DOHH2 (cell line): ENCODE results near the gene RAD23A.

Experiments used
- H3F3A ChIP-seq: fragments of 200-600 bp; sonication (generic), shearing (Covaris generic); 2 replicates; pipeline ENCODE4 v1.6.0; 2016; ENCODE audit warnings: antibody characterized with exemption, mild to moderate bottlenecking; ENCODE audit not compliant: control insufficient read depth, insufficient read depth
- H3K27ac ChIP-seq: fragments of 200-600 bp; sonication (generic); 2 replicates; pipeline ENCODE4 v1.5.1; 2014; ENCODE audit warnings: low read depth, mild to moderate bottlenecking, low read length, moderate library complexity
- H3K27me3 ChIP-seq: fragments of 200-600 bp; sonication (generic); 2 replicates; pipeline ENCODE4 v1.6.1; 2014; ENCODE audit warnings: mild to moderate bottlenecking, low read length, mixed read lengths; ENCODE audit not compliant: control insufficient read depth
- H3K36me3 ChIP-seq: fragments of 200-600 bp; sonication (generic); 2 replicates; pipeline ENCODE4 v1.6.1; 2014; ENCODE audit warnings: mild to moderate bottlenecking, low read length, moderate library complexity, mixed read lengths; ENCODE audit not compliant: control insufficient read depth
- H3K4me1 ChIP-seq: fragments of 200-600 bp; sonication (generic); 2 replicates; pipeline ENCODE4 v1.6.1; 2014; ENCODE audit warnings: mild to moderate bottlenecking, low read length, mixed read lengths; ENCODE audit not compliant: control insufficient read depth
- H3K4me2 ChIP-seq: fragments of 200-600 bp; sonication (generic); 2 replicates; pipeline ENCODE4 v1.6.0; 2014; ENCODE audit warnings: mild to moderate bottlenecking, low read length, moderate library complexity
- H3K4me3 ChIP-seq: fragments of 200-600 bp; sonication (generic); 2 replicates; pipeline ENCODE4 v1.5.1; 2014; ENCODE audit warnings: mild to moderate bottlenecking, low read length, mixed read lengths
- H3K79me2 ChIP-seq: fragments of 200-600 bp; sonication (generic); 2 replicates; pipeline ENCODE4 v1.6.1; 2014; ENCODE audit warnings: mild to moderate bottlenecking, low read length, mixed read lengths; ENCODE audit not compliant: control insufficient read depth
- H3K9me2 ChIP-seq: fragments of 200-600 bp; sonication (generic); replicated peaks from 2 replicates; pipeline ENCODE4 v1.6.1; 2014; ENCODE audit warnings: mild to moderate bottlenecking, low read length, mixed read lengths; ENCODE audit not compliant: control insufficient read depth
- H3K9me3 ChIP-seq: fragments of 200-600 bp; sonication (generic); 2 replicates; pipeline ENCODE4 v1.6.1; 2014; ENCODE audit warnings: antibody characterized with exemption, low read length, mixed read lengths; ENCODE audit not compliant: control insufficient read depth, insufficient read depth
- H4K20me1 ChIP-seq: fragments of 200-600 bp; sonication (generic); 2 replicates; pipeline ENCODE4 v1.6.0; 2014; ENCODE audit warnings: low read depth, mild to moderate bottlenecking, antibody characterized with exemption, low read length, moderate library complexity; ENCODE audit not compliant: control insufficient read depth, insufficient read depth
- CTCF ChIP-seq: fragments of 200-600 bp; sonication (generic); IDR thresholded peaks from one replicate; pipeline ENCODE4 v1.5.1; 2014; ENCODE audit warnings: antibody characterized with exemption, mild to moderate bottlenecking, low read depth, low read length; ENCODE audit not compliant: poor library complexity, severe bottlenecking
- EZH2phosphoT487 ChIP-seq: fragments of 200-600 bp; sonication (generic); IDR thresholded peaks from 2 replicates; pipeline ENCODE4 v1.6.1; 2017; ENCODE audit warnings: borderline replicate concordance, mild to moderate bottlenecking, antibody characterized with exemption, low read length, moderate library complexity, mixed read lengths

Gene RAD23A

GRCh38 chr19:12936582-12936981, 9.1 kb upstream of the RAD23A start:
- Histone ChIP-seq H3K27me3 (no peaks in the 10 kb centered on the region), H4K20me1 (peaks cover 22% of the 10 kb centered on the region), H3K4me2 (peak overlapping the region; percentile 88), H3K36me3 (peaks cover 46% of the 10 kb centered on the region), H3K4me3 (peak overlapping the region; percentile 48), H3K9me2 (no peaks in the 10 kb centered on the region), H3K4me1 (peaks cover 63% of the 10 kb centered on the region), H3F3A (peaks cover 43% of the 10 kb centered on the region), H3K27ac (peak overlapping the region; percentile 95), H3K79me2 (peaks cover 57% of the 10 kb centered on the region), H3K9me3 (no peaks in the 10 kb centered on the region)
- TF ChIP-seq EZH2phosphoT487 (no peak), CTCF (no peak)

DNA sequence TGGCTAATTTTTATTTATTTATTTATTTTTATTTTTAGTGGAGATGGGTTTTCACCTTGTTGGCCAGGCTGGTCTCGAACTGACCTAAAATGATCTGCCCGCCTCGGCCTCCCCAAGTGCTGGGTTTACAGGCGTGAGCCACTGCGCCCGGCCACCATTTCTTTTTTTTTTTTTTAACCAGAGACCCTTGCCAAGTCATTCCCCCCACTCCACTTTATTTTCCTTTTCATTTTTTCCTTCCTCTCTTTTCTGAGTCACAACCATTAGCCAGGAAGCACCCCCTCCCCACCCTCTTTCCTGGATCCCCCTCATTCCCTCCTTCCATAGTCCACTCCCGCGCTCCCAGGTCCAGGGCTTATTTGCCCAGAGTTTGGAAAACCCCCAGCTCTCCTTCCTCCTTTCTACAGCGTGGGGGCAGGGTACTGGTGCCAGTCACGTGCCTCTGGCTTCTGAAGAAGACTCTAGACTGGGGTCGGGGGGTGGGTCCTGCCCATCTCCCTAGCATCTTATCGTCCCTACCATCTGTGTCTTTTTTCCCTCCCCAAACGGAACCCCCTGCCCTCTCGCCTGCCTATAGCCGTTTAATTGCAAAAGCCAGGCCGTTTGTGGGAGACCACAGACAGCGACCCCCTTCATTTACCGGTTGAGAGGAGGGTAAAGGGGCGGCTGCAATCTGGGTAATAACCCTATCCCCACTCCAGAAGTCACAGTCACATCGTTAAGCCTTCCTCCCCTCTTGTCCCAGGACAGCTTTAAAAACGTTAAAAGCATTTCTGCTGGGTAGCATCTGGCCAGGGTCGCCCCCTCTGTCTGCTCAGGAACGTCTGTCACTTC, 8.4 kb upstream of the RAD23A start:
- no peaks in the 10 kb centered on the region for H3K9me2 ChIP-seq
- peak overlapping the region; percentile 95 for H3K27ac ChIP-seq
- H3K79me2 ChIP-seq: peaks cover 54% of the 10 kb centered on the region
- H3K9me3 ChIP-seq: no peaks in the 10 kb centered on the region
- H3K4me1 ChIP-seq: peaks cover 63% of the 10 kb centered on the region
- peaks cover 22% of the 10 kb centered on the region for H4K20me1 ChIP-seq
- H3F3A ChIP-seq: peaks cover 49% of the 10 kb centered on the region
- no peak for TF ChIP-seq EZH2phosphoT487
- TF ChIP-seq CTCF: peak; percentile 37
- H3K4me2 ChIP-seq: peak overlapping the region; percentile 88
- H3K36me3 ChIP-seq: peaks cover 50% of the 10 kb centered on the region
- H3K27me3 ChIP-seq: no peaks in the 10 kb centered on the region
- H3K4me3 ChIP-seq: peak overlapping the region; percentile 86

- peak within 1 kb of the TSS; percentile 95 for H3K27ac ChIP-seq
- H3K9me3 ChIP-seq: no peaks in the 10 kb centered on the region
- peak within 1 kb of the TSS; percentile 88 for H3K4me2 ChIP-seq
- H3K27me3 ChIP-seq: no peaks in the 10 kb centered on the region
- peak within 1 kb of the TSS; percentile 86 for H3K4me3 ChIP-seq
- peaks cover 49% of the 10 kb centered on the region for H3K36me3 ChIP-seq
- H3F3A ChIP-seq: peaks cover 56% of the 10 kb centered on the region
- H4K20me1 ChIP-seq: peaks cover 22% of the 10 kb centered on the region
- H3K79me2 ChIP-seq: peaks cover 45% of the 10 kb centered on the region
- TF ChIP-seq CTCF (no peak), EZH2phosphoT487 (no peak)
- no peaks in the 10 kb centered on the region for H3K9me2 ChIP-seq
- H3K4me1 ChIP-seq: peaks cover 60% of the 10 kb centered on the region
These were observed 7.5 kb upstream of the RAD23A start, which contains the start of gene CALR for GRCh38 chr19:12937927-12938778. Gene CALR, plus strand, starts transcription at chr19:12938609. Its CDS starts 71 bp downstream, at chr19:12938680.
